Endothelial cell of umbilical vein (primary cell): ENCODE data around the gene SCAMP5. TPM values are rescaled to one million over a fixed set of nuclear protein-coding genes. Genes with fewer than 3 reads are reported as not detected.

ENCODE experiments used
- BruUV-seq: library from RNA; stranded (reverse); fragments of 400-500 nt; replicated peaks from 2 replicates; lab custom pipeline; 2021; lab: Mats Ljungman, UMichigan
- CTCF ChIA-PET: fragments of 300-600, 350-600 bp; sonication (Branson Sonifier 250); formaldehyde crosslinking; loops from one replicate; lab custom pipeline; 2021; ENCODE audit warnings: antibody characterized with exemption, inconsistent platforms; lab: Charles Lee
- POLR2A ChIA-PET: fragments of 300-600, 350-600 bp; sonication (Branson Sonifier 250); formaldehyde crosslinking; loops from one replicate; lab custom pipeline; 2021; ENCODE audit warnings: antibody characterized with exemption, inconsistent platforms; lab: Charles Lee
- DNase-seq: peaks from one replicate; pipeline ENCODE4 v3.0.0-alpha.2; 2011; ENCODE audit warnings: low read depth, low spot score
- FAIRE-seq: peaks from 2 replicates; lab custom pipeline; 2011; peaks lifted over from hg19 to GRCh38; lab: Jason Lieb, UNC
- H2AFZ ChIP-seq: 2 replicates; pipeline ENCODE4 v1.6.0; 2012; ENCODE audit warnings: low read depth, low read length, control low read depth, inconsistent platforms
- H3K27ac ChIP-seq: 2 replicates; pipeline ENCODE4 v1.5.1; 2011; ENCODE audit warnings: low read depth, mild to moderate bottlenecking, control low read depth, low read length, moderate library complexity; ENCODE audit not compliant: insufficient read depth
- H3K27me3 ChIP-seq, 2 experiments: 2 replicates each; pipeline versions ENCODE4 v1.6.0 to v1.6.1; 2011; ENCODE audit warnings: low read length in 2 of 2, mixed read lengths in 1 of 2; ENCODE audit not compliant: control insufficient read depth in 2 of 2, insufficient read depth in 2 of 2
- H3K36me3 ChIP-seq, 2 experiments: 2 replicates in 1 of 2; 3 replicates in 1 of 2; pipeline ENCODE4 v1.5.1; 2011; ENCODE audit warnings: low read length in 2 of 2, mild to moderate bottlenecking in 1 of 2, moderate library complexity in 1 of 2; ENCODE audit not compliant: control insufficient read depth in 2 of 2, insufficient read depth in 2 of 2; ENCODE audit errors: extremely low read depth in 1 of 2
- H3K4me1 ChIP-seq: 3 replicates; pipeline ENCODE4 v1.5.1; 2011; ENCODE audit warnings: mild to moderate bottlenecking, low read length; ENCODE audit not compliant: control insufficient read depth, insufficient read depth; ENCODE audit errors: extremely low read depth
- H3K4me2 ChIP-seq: 2 replicates; pipeline ENCODE4 v1.6.1; 2011; ENCODE audit warnings: low read length, control low read depth, mixed read lengths; ENCODE audit not compliant: insufficient read depth
- H3K4me3 ChIP-seq, 3 experiments: fragments of 200-600 bp in 1 of 3; sonication (generic), shearing (Covaris generic) in 1 of 3; replicated peaks in 1 of 3; 2 replicates each; pipeline ENCODE4 v1.5.1; 2011 to 2016; ENCODE audit warnings: control low read depth in 3 of 3, low read length in 3 of 3, mild to moderate bottlenecking in 2 of 3, inconsistent platforms in 1 of 3, low read depth in 1 of 3, moderate library complexity in 1 of 3; ENCODE audit not compliant: insufficient read depth in 1 of 3
- H3K79me2 ChIP-seq: 2 replicates; pipeline ENCODE4 v1.6.0; 2012; ENCODE audit warnings: low read length, inconsistent platforms; ENCODE audit not compliant: control insufficient read depth, insufficient read depth
- H3K9ac ChIP-seq: replicated peaks from 2 replicates; pipeline ENCODE3; 2011; ENCODE audit warnings: low read length, control low read depth; ENCODE audit not compliant: insufficient read depth; ENCODE audit errors: extremely low read depth
- H3K9me1 ChIP-seq: replicated peaks from 3 replicates; pipeline ENCODE4 v1.6.0; 2011; ENCODE audit warnings: mild to moderate bottlenecking, low read length; ENCODE audit not compliant: control insufficient read depth, insufficient read depth; ENCODE audit errors: extremely low read depth
- H3K9me3 ChIP-seq: replicated peaks from 2 replicates; pipeline ENCODE4 v1.5.1; 2012; ENCODE audit warnings: low read length, inconsistent platforms; ENCODE audit not compliant: control insufficient read depth, insufficient read depth
- H4K20me1 ChIP-seq: replicated peaks from 2 replicates; pipeline ENCODE3; 2011; ENCODE audit warnings: mild to moderate bottlenecking, low read length; ENCODE audit not compliant: control insufficient read depth, insufficient read depth; ENCODE audit errors: extremely low read depth
- CTCF ChIP-seq, 2 donors: IDR thresholded peaks; 1 replicate in 1 of 2; 2 replicates in 1 of 2; pipeline ENCODE4 v1.5.1; 2011; ENCODE audit warnings: low read length in 2 of 2, mild to moderate bottlenecking in 2 of 2, moderate library complexity in 2 of 2, control low read depth in 1 of 2, inconsistent platforms in 1 of 2, low read depth in 1 of 2; ENCODE audit not compliant: insufficient read depth in 1 of 2; ENCODE audit errors: extremely low read depth in 1 of 2
- EZH2 ChIP-seq: IDR thresholded peaks from 2 replicates; pipeline ENCODE4 v1.6.1; 2012; ENCODE audit warnings: borderline replicate concordance, low read depth, mild to moderate bottlenecking, moderate library complexity, low read length, inconsistent platforms; ENCODE audit not compliant: severe bottlenecking
- FOS ChIP-seq: IDR thresholded peaks from 2 replicates; pipeline ENCODE4 v1.6.1; 2011; ENCODE audit warnings: mild to moderate bottlenecking, low read length, moderate library complexity, borderline replicate concordance; ENCODE audit not compliant: insufficient read depth
- GATA2 ChIP-seq: IDR thresholded peaks from 2 replicates; pipeline ENCODE4 v1.7.0; 2011; ENCODE audit warnings: low read depth, mild to moderate bottlenecking, moderate library complexity, mixed read lengths, low read length; ENCODE audit not compliant: insufficient read length, insufficient read depth
- JUN ChIP-seq: IDR thresholded peaks from 2 replicates; pipeline ENCODE4 v1.6.1; 2011; ENCODE audit warnings: borderline replicate concordance, low read depth; ENCODE audit not compliant: insufficient read length, insufficient read depth
- MAX ChIP-seq: IDR thresholded peaks from 2 replicates; pipeline ENCODE4 v1.6.1; 2011; ENCODE audit not compliant: insufficient read depth, insufficient read length
- MYC ChIP-seq: IDR thresholded peaks from one replicate; pipeline ENCODE4 v1.6.1; 2011; ENCODE audit warnings: mild to moderate bottlenecking, low read depth, low read length
- POLR2A ChIP-seq: IDR thresholded peaks from 2 replicates; pipeline ENCODE4 v1.6.1; 2012; ENCODE audit warnings: low read depth, mild to moderate bottlenecking, control low read depth, low read length
- POLR2AphosphoS5 ChIP-seq: IDR thresholded peaks from 2 replicates; pipeline ENCODE4 v1.6.1; 2012; ENCODE audit warnings: low read depth, mild to moderate bottlenecking, control low read depth, low read length, moderate library complexity; ENCODE audit not compliant: insufficient read depth
- dilution Hi-C: fragments of 300-500 bp; cut with MboI; formaldehyde crosslinking; loops from one replicate; pipeline ENCODE4 v1.15.0; 2019; ENCODE audit warnings: low sequenced_read_pairs; ENCODE audit not compliant: extremely low pct_ligation_motif_present
- intact Hi-C: fragments of 100-400 bp; cut with micrococcal nuclease; formaldehyde crosslinking; loops from one replicate; pipeline ENCODE4 v1.10.0; 2022
- polyA plus RNA-seq, 4 experiments: library from polyadenylated mRNA; depleted of rRNA in 3 of 4; stranded (reverse) in 3 of 4; unstranded in 1 of 4; fragments of >200 nt; gene quantifications; 2 replicates each; pipeline versions ENCODE4 v1.2.1 to v1.2.3, GENCODE V29; 2011 to 2012; ENCODE audit warnings: missing spikeins in 1 of 4
- total RNA-seq: library from RNA; stranded (reverse); gene quantifications from 2 replicates; pipeline ENCODE4 v1.2.3, GENCODE V29; 2021

Gene SCAMP5
- total and polyA plus RNA-seq, 2 donors (not counting 3 experiments of a cell fraction or from before 2014, with no cell fraction given), result 1.9 to 6.2 TPM

- POLR2A ChIA-PET, result interaction anchor here (0.6 kb wide), 1 partner anchor 56 kb away, joined by 3 read pairs; no protein-coding TSS in a partner anchor
Measured at GRCh38 chr15:75036212-75036616, 40.9 kb downstream of the SCAMP5 start.

More at GRCh38 chr15:75036212-75036616, 40.9 kb downstream of the SCAMP5 start:
- Histone ChIP-seq H3K9me3 (no peaks in the 10 kb centered on the region), H4K20me1 (no peaks in the 10 kb centered on the region), H3K4me3 (no peak overlapping the region), H2AFZ (no peak overlapping the region), H3K9ac (no peak overlapping the region), H3K79me2 (no peaks in the 10 kb centered on the region), H3K27me3 (no peaks in the 10 kb centered on the region), H3K36me3 (no peaks in the 10 kb centered on the region), H3K9me1 (no peaks in the 10 kb centered on the region), H3K4me1 (peaks cover 17% of the 10 kb centered on the region), H3K27ac (no peak overlapping the region), H3K4me2 (no peak overlapping the region)
- FAIRE-seq, result no peak
- intact Hi-C loops (no loop called here), dilution Hi-C loops (no loop called here)
- DNase-seq, result no peak
- BruUV-seq, result no TSS peak
- CTCF ChIA-PET, result interaction anchor here (1.2 to 2.4 kb wide), 3 partner anchors 7 to 168 kb away, joined by 3 to 13 read pairs (median 5); no protein-coding TSS in a partner anchor
- TF ChIP-seq POLR2A (no peak), POLR2AphosphoS5 (no peak), JUN (no peak), MYC (no peak), MAX (no peak), FOS (no peak), EZH2 (no peak), GATA2 (no peak), CTCF (IDR thresholded peaks at IDR 0.05; ENCODE audit: extremely low read depth in 1 of 2, insufficient read depth in 1 of 2, low read depth in 1 of 2, low read length in 2 of 2) (no peak)
